Neutrophil (primary cell): ENCODE results near the gene CYB561D1.
A peak's percentile ranks its signal among the peaks of the same experiment; 100 is the strongest.

Experiments
- H3K27ac ChIP-seq: fragments of 200-600 bp; sonication (generic); 2 replicates; pipeline ENCODE4 v1.5.1; 2016; ENCODE audit warnings: mild to moderate bottlenecking, moderate library complexity
- H3K27me3 ChIP-seq: fragments of 200-600 bp; sonication (generic); 2 replicates; pipeline ENCODE4 v1.6.0; 2016; ENCODE audit warnings: mild to moderate bottlenecking
- H3K36me3 ChIP-seq: fragments of 200-600 bp; sonication (generic); 2 replicates; pipeline ENCODE4 v1.5.1; 2017
- H3K4me1 ChIP-seq, 2 experiments: fragments of 200-600 bp in 1 of 2; sonication (generic) in 1 of 2; 1 replicate in 1 of 2; 2 replicates in 1 of 2; pipeline versions ENCODE4 v1.5.1 to v1.6.1; 2013 to 2016; ENCODE audit warnings: low read depth in 1 of 2, low read length in 1 of 2, mild to moderate bottlenecking in 1 of 2, moderate library complexity in 1 of 2; ENCODE audit not compliant: control insufficient read depth in 1 of 2, insufficient read depth in 1 of 2
- H3K4me3 ChIP-seq, 2 experiments: fragments of 200-600 bp in 1 of 2; sonication (generic) in 1 of 2; 1 replicate in 1 of 2; 2 replicates in 1 of 2; pipeline ENCODE4 v1.5.1; 2013 to 2016; ENCODE audit warnings: low read depth in 1 of 2, low read length in 1 of 2, mild to moderate bottlenecking in 1 of 2, moderate library complexity in 1 of 2
- H3K9me3 ChIP-seq: fragments of 200-600 bp; sonication (generic); 2 replicates; pipeline ENCODE4 v1.5.1; 2016
- CTCF ChIP-seq: fragments of 200-600 bp; sonication (generic); IDR thresholded peaks from 2 replicates; pipeline ENCODE4 v1.5.1; 2016; ENCODE audit warnings: antibody characterized with exemption

Gene CYB561D1

DNA sequence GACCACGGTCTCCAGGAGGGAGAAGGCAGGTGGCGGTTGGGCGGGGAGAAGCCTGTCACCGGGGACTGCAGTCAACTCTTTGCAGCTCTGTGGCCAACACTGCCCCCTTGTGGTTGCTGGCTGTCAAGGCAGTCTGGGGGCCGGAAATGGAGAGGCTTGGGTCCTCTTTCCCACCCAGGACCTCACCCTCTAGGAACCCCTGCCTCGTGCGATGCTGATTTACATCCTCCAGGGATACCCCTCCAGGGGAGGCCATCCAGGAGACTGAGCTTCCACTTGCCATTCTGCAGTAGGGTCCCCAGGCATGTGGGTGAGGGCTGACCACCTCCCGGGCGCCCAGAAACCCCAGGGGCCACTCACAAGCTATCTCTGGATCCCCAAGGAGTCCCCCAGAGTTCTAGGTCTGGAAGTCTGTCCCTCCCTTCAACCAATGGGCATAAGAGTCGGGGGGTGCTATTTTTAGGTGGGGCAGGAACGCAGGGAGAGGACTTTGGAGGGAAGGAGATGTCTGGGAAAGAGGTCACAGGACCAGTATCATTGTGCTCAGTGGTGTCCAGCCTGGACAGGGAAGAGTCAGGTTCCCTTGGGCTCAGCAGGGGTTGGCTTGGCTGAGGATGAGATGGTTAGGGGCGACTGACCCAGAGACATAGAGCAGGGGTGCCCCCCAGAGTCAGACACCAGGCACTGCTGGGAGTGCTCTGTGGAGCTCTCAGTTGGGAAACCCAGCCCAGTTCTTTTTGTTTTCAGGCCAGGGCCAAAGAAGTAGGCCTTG lies 38.7 kb downstream of the CYB561D1 start:
- peak overlapping the region in 1 of 2 experiments; percentile 14 for H3K4me3 ChIP-seq
- H3K36me3 ChIP-seq = no peaks in the 10 kb centered on the region
- peaks cover 9% of the 10 kb centered on the region in 2 experiments for H3K4me1 ChIP-seq
- peak; percentile 95 for TF ChIP-seq CTCF
- H3K27me3 ChIP-seq = no peaks in the 10 kb centered on the region
- no peaks in the 10 kb centered on the region for H3K9me3 ChIP-seq
- H3K27ac ChIP-seq = no peak overlapping the region

- H3K27ac ChIP-seq = no peak overlapping the region
- no peaks in the 10 kb centered on the region for H3K36me3 ChIP-seq
- H3K9me3 ChIP-seq = no peaks in the 10 kb centered on the region
- H3K4me3 ChIP-seq = no peak overlapping the region
- H3K4me1 ChIP-seq = peaks cover 9% of the 10 kb centered on the region in 2 experiments
- H3K27me3 ChIP-seq = no peaks in the 10 kb centered on the region
- no peak for TF ChIP-seq CTCF
Observed at GRCh38 chr1:109534307-109534858, 40.5 kb downstream of the CYB561D1 start.

DNA sequence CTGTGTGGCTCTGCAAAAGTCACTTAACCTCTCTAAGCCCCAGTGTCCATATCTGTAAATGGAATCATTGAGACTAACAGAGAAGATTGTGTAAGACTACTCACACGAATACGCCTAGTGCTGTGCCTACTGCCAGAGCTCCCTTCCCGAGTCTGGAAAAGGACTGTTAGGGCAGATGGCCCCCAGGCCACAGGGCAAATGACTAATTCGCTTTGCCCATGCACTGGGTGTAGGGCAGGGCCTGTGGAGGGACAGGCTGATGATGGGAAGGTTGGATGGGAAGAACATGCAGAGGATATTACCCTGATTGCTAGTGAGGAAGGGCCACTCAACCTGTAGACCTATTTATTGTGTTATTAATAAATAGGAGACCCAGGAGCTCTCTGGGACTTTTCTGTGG lies 41.6 kb downstream of the CYB561D1 start:
- H3K27ac ChIP-seq = no peak overlapping the region
- no peaks in the 10 kb centered on the region for H3K36me3 ChIP-seq
- H3K27me3 ChIP-seq = no peaks in the 10 kb centered on the region
- TF ChIP-seq CTCF = no peak
- no peaks in the 10 kb centered on the region for H3K9me3 ChIP-seq
- peaks cover 9% of the 10 kb centered on the region in 2 experiments for H3K4me1 ChIP-seq
- no peak overlapping the region for H3K4me3 ChIP-seq

DNA sequence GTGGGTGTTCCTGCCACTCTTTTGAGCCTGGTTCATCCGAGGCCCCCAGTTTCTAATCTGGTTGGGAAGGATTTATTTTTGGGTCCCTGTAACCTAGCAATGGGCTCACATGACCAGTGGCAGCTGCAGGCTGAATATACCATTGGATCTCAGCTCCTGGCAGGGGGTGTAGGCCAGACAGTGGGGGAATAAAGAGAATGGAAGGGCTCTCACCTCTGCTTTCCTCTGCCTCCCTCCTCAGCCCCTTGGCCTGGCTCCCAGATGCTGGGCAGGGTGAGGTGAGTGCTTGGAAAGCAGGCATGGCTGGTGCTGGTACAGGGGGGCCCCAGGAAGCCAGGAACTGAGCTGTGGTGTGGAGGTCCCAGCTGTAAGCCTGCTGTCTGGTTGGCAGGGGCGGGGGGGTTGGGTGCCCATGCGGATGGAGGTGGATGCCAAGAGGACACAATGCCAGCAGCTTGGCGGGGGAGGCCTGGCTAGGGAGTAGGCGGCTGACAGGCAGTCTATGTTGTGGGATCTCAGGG lies 42.1 kb downstream of the CYB561D1 start:
- Histone ChIP-seq H3K27ac (no peak overlapping the region), H3K9me3 (no peaks in the 10 kb centered on the region), H3K4me3 (no peak overlapping the region), H3K27me3 (no peaks in the 10 kb centered on the region), H3K36me3 (no peaks in the 10 kb centered on the region), H3K4me1 (peaks cover 9% of the 10 kb centered on the region in 2 experiments)
- no peak for TF ChIP-seq CTCF

DNA sequence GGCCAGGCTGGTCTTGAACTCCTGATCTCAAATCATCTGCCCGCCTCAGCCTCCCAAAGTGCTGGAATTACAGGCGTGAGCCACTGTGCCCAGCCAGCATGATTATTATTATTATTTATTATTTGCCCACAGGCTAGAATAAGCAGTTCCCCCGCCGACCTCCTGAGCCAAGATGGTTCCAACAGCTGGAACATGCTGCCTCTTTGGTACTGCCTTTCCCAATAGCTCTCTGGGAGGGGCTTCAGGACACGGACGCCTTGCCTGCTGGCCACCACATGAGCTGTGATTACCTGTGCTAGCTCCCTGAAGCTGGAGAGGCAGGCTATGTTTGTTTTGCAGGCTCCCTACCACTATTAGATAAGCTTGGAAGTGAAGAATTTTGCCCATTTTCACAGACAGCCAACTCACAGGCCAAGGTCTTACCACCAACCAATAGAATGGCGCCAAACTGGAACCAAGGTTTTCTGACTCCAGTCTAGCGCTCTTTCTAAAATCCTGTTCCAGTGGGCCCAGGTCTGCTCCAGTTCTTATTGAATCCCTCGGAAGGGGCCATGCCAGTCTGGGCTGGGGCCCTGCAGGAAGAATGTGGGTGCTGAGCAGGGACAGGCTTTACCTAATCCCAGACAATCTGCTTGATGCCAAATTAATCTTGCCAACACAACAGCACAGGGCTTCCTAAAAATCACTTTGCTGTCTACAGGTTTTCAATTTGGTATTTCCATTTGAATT lies 43.7 kb downstream of the CYB561D1 start:
- Histone ChIP-seq H3K36me3 (no peaks in the 10 kb centered on the region), H3K27ac (no peak overlapping the region), H3K9me3 (no peaks in the 10 kb centered on the region), H3K4me3 (no peak overlapping the region), H3K27me3 (no peaks in the 10 kb centered on the region), H3K4me1 (peaks cover 3% of the 10 kb centered on the region in 2 experiments)
- no peak for TF ChIP-seq CTCF
